Nephron (organoid): ENCODE results near the gene FREY1.

Source experiments
- H3K27ac Mint-ChIP-seq, 3 experiments: 2 replicates each; pipeline ENCODE4 v1.8.0; 2020; ENCODE audit warnings: mixed read lengths in 3 of 3, mild to moderate bottlenecking in 2 of 3, moderate library complexity in 1 of 3
- H3K27me3 Mint-ChIP-seq: 2 replicates; pipeline ENCODE4 v1.8.0; 2021; ENCODE audit warnings: low read depth, mild to moderate bottlenecking, moderate library complexity, mixed read lengths
- H3K36me3 Mint-ChIP-seq: 2 replicates; pipeline ENCODE4 v1.8.0; 2020; ENCODE audit warnings: low read depth, mixed read lengths
- H3K4me1 Mint-ChIP-seq: 2 replicates; pipeline ENCODE4 v1.8.0; 2020; ENCODE audit warnings: mixed read lengths
- H3K4me3 Mint-ChIP-seq, 3 experiments: 2 replicates each; pipeline ENCODE4 v1.8.0; 2020; ENCODE audit warnings: mild to moderate bottlenecking in 3 of 3, mixed read lengths in 3 of 3, moderate library complexity in 2 of 3
- H3K9me3 Mint-ChIP-seq: 2 replicates; pipeline ENCODE4 v1.8.0; 2020; ENCODE audit warnings: mixed read lengths
- TF ChIP-seq, protein P1 (sequence below), 3 experiments: fragments of 200-600 bp; sonication (generic); IDR thresholded peaks; one replicate each; pipeline ENCODE4 v1.5.0; 2021; ENCODE audit warnings: antibody characterized with exemption in 3 of 3; ENCODE audit not compliant: unreplicated experiment in 3 of 3

FREY1 gene

DNA sequence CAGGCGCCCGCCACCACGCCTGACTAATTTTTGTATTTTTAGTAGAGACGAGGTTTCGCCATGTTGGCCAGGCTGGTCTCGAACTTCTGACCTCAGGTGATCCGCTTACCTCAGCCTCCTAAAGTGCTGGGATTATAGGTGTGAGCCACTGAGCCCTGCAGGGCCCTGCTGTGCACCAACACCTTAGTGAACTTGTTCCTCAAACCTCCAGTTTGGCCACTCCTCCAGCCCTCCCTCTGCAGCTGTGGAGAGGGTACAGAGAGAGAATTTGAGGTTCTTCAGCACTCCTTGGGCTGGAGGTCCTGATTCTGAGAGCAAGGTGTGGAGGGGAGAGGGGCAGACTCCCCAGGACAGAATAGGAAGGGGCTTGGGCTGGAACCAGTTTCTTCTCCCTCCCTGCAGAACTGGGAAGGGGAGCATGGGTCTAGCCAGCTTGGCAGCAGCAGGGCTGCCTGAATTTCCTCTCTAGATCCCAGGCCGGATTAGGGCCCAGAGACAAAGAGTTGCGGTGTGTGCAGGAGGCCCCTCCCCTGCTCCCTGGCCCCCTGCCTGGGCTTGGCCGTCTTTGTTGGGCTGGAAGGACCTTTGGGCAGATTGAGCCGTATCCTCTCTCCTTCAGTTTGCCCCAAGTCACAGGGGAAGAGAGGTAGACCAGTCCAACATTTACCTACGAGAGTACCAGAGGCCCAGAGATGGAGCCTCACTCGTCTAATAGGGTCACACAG is 12.9 kb upstream of the FREY1 start:
- Mint-ChIP-seq H3K27ac (peak overlapping the region in 1 of 3 experiments; percentile 35), H3K4me3 (peak overlapping the region; percentile 89 to 97 (median 94)), H3K9me3 (no peaks in the 10 kb centered on the region), H3K27me3 (peaks cover 39% of the 10 kb centered on the region), H3K36me3 (no peaks in the 10 kb centered on the region), H3K4me1 (peaks cover 19% of the 10 kb centered on the region)
- TF ChIP-seq, protein P1, sequence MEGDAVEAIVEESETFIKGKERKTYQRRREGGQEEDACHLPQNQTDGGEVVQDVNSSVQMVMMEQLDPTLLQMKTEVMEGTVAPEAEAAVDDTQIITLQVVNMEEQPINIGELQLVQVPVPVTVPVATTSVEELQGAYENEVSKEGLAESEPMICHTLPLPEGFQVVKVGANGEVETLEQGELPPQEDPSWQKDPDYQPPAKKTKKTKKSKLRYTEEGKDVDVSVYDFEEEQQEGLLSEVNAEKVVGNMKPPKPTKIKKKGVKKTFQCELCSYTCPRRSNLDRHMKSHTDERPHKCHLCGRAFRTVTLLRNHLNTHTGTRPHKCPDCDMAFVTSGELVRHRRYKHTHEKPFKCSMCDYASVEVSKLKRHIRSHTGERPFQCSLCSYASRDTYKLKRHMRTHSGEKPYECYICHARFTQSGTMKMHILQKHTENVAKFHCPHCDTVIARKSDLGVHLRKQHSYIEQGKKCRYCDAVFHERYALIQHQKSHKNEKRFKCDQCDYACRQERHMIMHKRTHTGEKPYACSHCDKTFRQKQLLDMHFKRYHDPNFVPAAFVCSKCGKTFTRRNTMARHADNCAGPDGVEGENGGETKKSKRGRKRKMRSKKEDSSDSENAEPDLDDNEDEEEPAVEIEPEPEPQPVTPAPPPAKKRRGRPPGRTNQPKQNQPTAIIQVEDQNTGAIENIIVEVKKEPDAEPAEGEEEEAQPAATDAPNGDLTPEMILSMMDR (IDR thresholded peaks at IDR 0.05; ENCODE audit: unreplicated experiment in 3 of 3): no peak

DNA sequence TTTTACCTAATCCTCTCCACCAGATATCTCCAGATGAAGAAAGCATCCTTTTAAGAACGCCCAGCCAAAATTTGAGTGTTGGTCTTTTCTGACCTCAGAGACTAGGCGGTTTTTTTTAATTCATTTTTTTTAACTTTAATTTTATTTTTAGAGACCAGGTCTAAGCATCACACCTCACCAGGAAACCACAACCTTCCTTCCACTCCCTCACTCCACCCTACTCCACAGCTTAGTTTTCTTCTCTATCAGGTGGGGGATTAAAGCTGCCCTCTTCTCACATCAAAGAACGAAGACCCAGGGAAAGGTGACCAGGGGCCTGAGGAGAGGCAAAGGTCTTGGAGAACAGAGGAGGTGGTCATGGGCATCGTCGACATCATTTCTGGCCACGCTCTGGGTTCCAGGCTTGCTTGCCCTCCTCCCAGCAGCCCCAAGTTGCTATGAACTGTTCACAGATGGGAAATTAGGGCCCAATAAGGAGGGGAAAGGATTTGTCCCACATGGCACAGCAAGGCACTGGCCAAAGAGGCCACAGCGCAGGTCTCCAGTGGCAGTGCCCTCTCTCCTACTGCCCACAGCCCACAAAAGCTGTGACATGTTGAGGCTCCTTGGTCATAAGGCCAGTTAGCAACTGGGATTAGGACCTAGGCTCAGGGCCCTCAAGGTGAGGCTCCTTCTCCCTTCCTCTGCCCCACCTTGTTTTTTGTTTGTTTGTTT is 12.0 kb upstream of the FREY1 start:
- Mint-ChIP-seq H3K27ac (peak overlapping the region; percentile 73 to 97 (median 94)), H3K4me3 (peak overlapping the region; percentile 89 to 97 (median 94)), H3K36me3 (no peaks in the 10 kb centered on the region), H3K9me3 (no peaks in the 10 kb centered on the region), H3K4me1 (peaks cover 15% of the 10 kb centered on the region), H3K27me3 (peaks cover 31% of the 10 kb centered on the region)
- TF ChIP-seq, protein P1 (IDR thresholded peaks at IDR 0.05; ENCODE audit: unreplicated experiment in 3 of 3): no peak

DNA sequence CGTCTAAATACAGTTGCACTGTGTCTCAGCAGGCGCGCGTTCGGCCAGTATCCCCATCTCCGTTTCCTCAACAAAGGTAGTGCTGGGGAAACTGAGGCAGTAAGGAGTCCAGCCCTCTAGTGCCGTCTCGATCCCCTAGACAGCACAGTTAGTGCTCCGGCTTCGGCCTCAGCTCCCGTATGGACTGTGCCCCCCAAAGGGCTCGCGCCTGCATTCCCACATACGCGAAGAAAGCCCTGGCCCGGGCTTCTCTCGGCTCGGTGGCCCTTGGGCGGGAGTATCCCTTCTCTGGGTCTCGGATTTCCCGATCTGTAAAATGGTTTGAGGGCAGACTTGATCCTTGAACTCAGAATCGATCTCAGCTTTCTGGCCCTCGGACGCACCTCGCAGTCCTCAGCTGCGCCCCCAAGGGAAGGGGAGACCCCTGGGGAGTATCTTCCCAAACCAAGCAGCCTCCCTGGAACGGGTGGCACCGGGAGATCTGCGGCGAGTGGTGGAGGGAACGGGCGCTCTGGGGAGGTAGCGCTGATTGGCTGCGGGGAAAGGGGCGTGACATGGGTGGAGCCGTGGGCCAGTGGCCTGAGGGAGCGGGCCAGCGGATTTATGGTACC is 11.4 kb upstream of the FREY1 start:
- peak overlapping the region; percentile 73 to 97 (median 94) for H3K27ac Mint-ChIP-seq
- H3K4me3 Mint-ChIP-seq: peak overlapping the region; percentile 89 to 97 (median 94)
- TF ChIP-seq, protein P1 (IDR thresholded peaks at IDR 0.05; ENCODE audit: unreplicated experiment in 3 of 3): no peak
- H3K27me3 Mint-ChIP-seq: peaks cover 25% of the 10 kb centered on the region
- no peaks in the 10 kb centered on the region for H3K9me3 Mint-ChIP-seq
- peaks cover 12% of the 10 kb centered on the region for H3K4me1 Mint-ChIP-seq
- no peaks in the 10 kb centered on the region for H3K36me3 Mint-ChIP-seq

DNA sequence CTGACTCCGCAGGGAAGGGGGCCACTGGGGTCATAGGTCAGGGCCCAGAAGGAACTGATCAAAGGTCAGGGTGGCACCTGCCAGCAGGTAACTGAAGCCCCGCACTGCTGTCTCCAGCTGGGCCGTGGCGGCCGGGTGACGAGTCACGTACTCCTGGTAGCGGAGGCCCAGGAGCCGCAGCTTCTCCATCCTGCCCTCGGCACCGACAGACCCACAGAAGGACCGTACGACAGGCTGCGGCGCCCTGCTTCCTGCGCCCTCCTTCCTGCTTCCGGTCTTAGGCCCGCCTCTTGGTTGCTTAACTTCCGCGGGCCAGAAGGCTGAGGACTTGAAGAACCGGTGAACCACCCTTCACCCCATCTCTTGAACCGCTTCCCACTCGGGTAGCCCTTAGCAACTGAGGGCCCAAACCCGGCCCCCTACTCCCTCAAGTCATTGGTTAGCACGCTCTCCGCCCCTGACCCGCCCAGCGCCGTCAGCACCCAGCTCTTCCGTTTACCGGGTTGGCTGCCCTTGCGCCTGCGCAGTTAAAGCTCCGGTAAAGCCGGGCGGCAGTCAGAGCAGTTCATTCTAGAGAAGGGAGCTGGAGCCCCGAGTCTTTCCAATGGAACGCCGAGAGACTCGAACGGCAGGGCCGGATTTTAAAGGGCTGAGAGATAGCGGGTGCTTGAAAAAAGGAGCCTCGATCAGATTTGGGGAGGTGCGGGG is 10.7 kb upstream of the FREY1 start, which contains the start of gene PEX16:
TSS of gene PEX16 (minus strand) at position 255 of the 708 bp plus-strand sequence. CDS start at position 189, 66 bp downstream.
- Mint-ChIP-seq H3K4me3 (peak within 1 kb of the TSS; percentile 89 to 97 (median 94)), H3K4me1 (peaks cover 12% of the 10 kb centered on the region), H3K9me3 (no peaks in the 10 kb centered on the region), H3K27me3 (peaks cover 21% of the 10 kb centered on the region), H3K36me3 (no peaks in the 10 kb centered on the region), H3K27ac (peak within 1 kb of the TSS; percentile 73 to 97 (median 94))
- TF ChIP-seq, protein P1 (IDR thresholded peaks at IDR 0.05; ENCODE audit: unreplicated experiment in 3 of 3): no peak

DNA sequence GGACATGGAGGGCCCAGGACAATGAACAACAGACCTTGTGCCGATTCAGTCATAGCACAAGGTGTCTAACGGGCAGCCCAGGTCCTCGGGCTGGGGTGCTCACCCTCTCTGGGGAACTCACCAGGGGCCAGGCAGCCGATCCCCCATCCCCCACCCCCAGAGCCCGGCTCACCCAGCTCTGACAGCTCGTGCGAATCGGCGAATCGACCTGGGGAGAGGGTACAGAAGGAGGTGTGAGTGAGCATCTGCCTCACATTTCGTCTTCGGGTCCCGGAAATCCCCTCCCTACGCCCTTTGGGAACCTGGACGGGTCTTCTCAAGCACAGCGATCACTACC is 10.2 kb upstream of the FREY1 start:
- H3K4me1 Mint-ChIP-seq: peaks cover 12% of the 10 kb centered on the region
- peak overlapping the region; percentile 89 to 97 (median 94) for H3K4me3 Mint-ChIP-seq
- H3K27ac Mint-ChIP-seq: peak overlapping the region in 1 of 3 experiments; percentile 97
- H3K27me3 Mint-ChIP-seq: peaks cover 21% of the 10 kb centered on the region
- TF ChIP-seq, protein P1 (IDR thresholded peaks at IDR 0.05; ENCODE audit: unreplicated experiment in 3 of 3): no peak
- no peaks in the 10 kb centered on the region for H3K9me3 Mint-ChIP-seq
- no peaks in the 10 kb centered on the region for H3K36me3 Mint-ChIP-seq
